SK-N-SH (cell line): Measurements from ENCODE around the gene SYTL5. TPM values are rescaled to one million over a fixed set of nuclear protein-coding genes. Genes with fewer than 3 reads are reported as not detected.

Source experiments
- CTCF ChIA-PET: fragments of 300-600, 350-600 bp; formaldehyde crosslinking; extraction: SDS; loops from one replicate; lab custom pipeline; 2021; lab: Yijun Ruan, JAX
- POLR2A ChIA-PET: fragments of 350-600 bp; sonication (Branson Sonifier 250); formaldehyde crosslinking; extraction: SDS; loops from one replicate; lab custom pipeline; 2020; ENCODE audit warnings: antibody characterized with exemption, inconsistent platforms; lab: Yijun Ruan, JAX
- DNase-seq: peaks from one replicate; pipeline ENCODE4 v3.0.0; 2012
- H2AFZ ChIP-seq: fragments of 200-600 bp; sonication (generic); 2 replicates; pipeline ENCODE4 v1.8.1; 2016; ENCODE audit warnings: antibody characterized with exemption, mild to moderate bottlenecking, low read depth
- H3F3A ChIP-seq: fragments of 200-600 bp; sonication (generic); replicated peaks from 2 replicates; pipeline ENCODE3; 2016; ENCODE audit warnings: antibody characterized with exemption, mild to moderate bottlenecking; ENCODE audit not compliant: insufficient read depth
- H3K27ac ChIP-seq, 2 experiments: fragments of 200-500 bp in 1 of 2; fragments of 200-600 bp in 1 of 2; sonication (Bioruptor generic) in 1 of 2; sonication (generic), shearing (Covaris generic) in 1 of 2; 2 replicates each; pipeline versions ENCODE4 v1.5.1 to v1.6.1; 2014 to 2016; ENCODE audit warnings: low read depth in 2 of 2, inconsistent platforms in 1 of 2, low read length in 1 of 2, mild to moderate bottlenecking in 1 of 2, mixed read lengths in 1 of 2
- H3K27me3 ChIP-seq: fragments of 200-600 bp; sonication (generic), shearing (Covaris generic); 2 replicates; pipeline ENCODE4 v1.6.1; 2016; ENCODE audit warnings: mixed run types; ENCODE audit not compliant: insufficient read depth
- H3K36me3 ChIP-seq, 2 experiments: fragments of 200-500 bp in 1 of 2; fragments of 200-600 bp in 1 of 2; sonication (Bioruptor generic) in 1 of 2; sonication (generic) in 1 of 2; replicated peaks in 1 of 2; 2 replicates each; pipeline versions ENCODE3 to v1.5.1; 2014 to 2016; ENCODE audit warnings: low read length in 1 of 2, mild to moderate bottlenecking in 1 of 2; ENCODE audit not compliant: insufficient read depth in 2 of 2, control insufficient read depth in 1 of 2
- H3K4me1 ChIP-seq, 2 experiments: fragments of 200-500 bp in 1 of 2; fragments of 200-600 bp in 1 of 2; sonication (Bioruptor generic) in 1 of 2; sonication (generic), shearing (Covaris generic) in 1 of 2; 2 replicates each; pipeline versions ENCODE4 v1.5.1 to v1.6.1; 2014 to 2016; ENCODE audit warnings: low read depth in 1 of 2, low read length in 1 of 2, mixed run types in 1 of 2; ENCODE audit not compliant: insufficient read depth in 2 of 2, control insufficient read depth in 1 of 2
- H3K4me2 ChIP-seq: fragments of 200-600 bp; sonication (generic), shearing (Covaris generic); 2 replicates; pipeline ENCODE4 v1.6.1; 2017; ENCODE audit warnings: mixed run types
- H3K4me3 ChIP-seq, 2 experiments: fragments of 200-500 bp in 1 of 2; fragments of 200-600 bp in 1 of 2; sonication (Bioruptor generic) in 1 of 2; sonication (generic), shearing (Covaris generic) in 1 of 2; 2 replicates each; pipeline versions ENCODE4 v1.5.1 to v1.8.1; 2014 to 2016; ENCODE audit warnings: low read depth in 2 of 2, inconsistent platforms in 1 of 2, low read length in 1 of 2, mild to moderate bottlenecking in 1 of 2, mixed read lengths in 1 of 2, moderate library complexity in 1 of 2
- H3K79me2 ChIP-seq: fragments of 200-600 bp; sonication (generic); 2 replicates; pipeline ENCODE4 v1.8.1; 2017; ENCODE audit warnings: mild to moderate bottlenecking; ENCODE audit not compliant: insufficient read depth
- H3K9ac ChIP-seq: fragments of 200-600 bp; sonication (generic); 2 replicates; pipeline ENCODE4 v1.6.1; 2017; ENCODE audit warnings: mixed run types
- H3K9me2 ChIP-seq: fragments of 200-600 bp; sonication (generic); 2 replicates; pipeline ENCODE4 v1.6.1; 2017; ENCODE audit warnings: mixed run types
- H3K9me3 ChIP-seq: fragments of 200-600 bp; sonication (generic); 2 replicates; pipeline ENCODE4 v1.6.1; 2017; ENCODE audit warnings: mixed run types, mild to moderate bottlenecking, moderate library complexity
- H4K20me1 ChIP-seq: fragments of 200-600 bp; sonication (generic); 2 replicates; pipeline ENCODE4 v1.6.1; 2017; ENCODE audit warnings: mild to moderate bottlenecking, mixed run types; ENCODE audit not compliant: insufficient read depth
- CHD2 ChIP-seq: fragments of 150-350 bp; IDR thresholded peaks from 2 replicates; pipeline ENCODE4 v1.6.1; 2018; ENCODE audit warnings: low read length; ENCODE audit not compliant: partially characterized antibody
- CTCF ChIP-seq: fragments of 200-600 bp; sonication (generic); IDR thresholded peaks from 2 replicates; pipeline ENCODE4 v1.6.1; 2017; ENCODE audit warnings: antibody characterized with exemption, mild to moderate bottlenecking, moderate library complexity
- EP300 ChIP-seq, 2 experiments: IDR thresholded peaks; 2 replicates each; pipeline versions ENCODE4 v1.4.0 to v1.6.1; 2012; ENCODE audit warnings: borderline replicate concordance in 1 of 2, low read depth in 1 of 2, low read length in 1 of 2
- FOSL2 ChIP-seq: IDR thresholded peaks from 2 replicates; pipeline ENCODE4 v1.4.0; 2012; ENCODE audit warnings: low read depth, mild to moderate bottlenecking, moderate library complexity, borderline replicate concordance
- FOXJ3 ChIP-seq: sonication (generic); formaldehyde crosslinking; IDR thresholded peaks from 2 replicates; pipeline ENCODE4 v1.5.1; 2020; ENCODE audit warnings: mild to moderate bottlenecking, missing genetic modification reagents
- GABPA ChIP-seq: IDR thresholded peaks from 2 replicates; pipeline ENCODE4 v1.4.0; 2012; ENCODE audit warnings: low read depth, mild to moderate bottlenecking
- GATA2 ChIP-seq: sonication (generic); formaldehyde crosslinking; IDR thresholded peaks from 2 replicates; pipeline ENCODE4 v1.5.0; 2020; ENCODE audit warnings: mild to moderate bottlenecking, missing genetic modification reagents
- JUND ChIP-seq: IDR thresholded peaks from 2 replicates; pipeline ENCODE4 v1.4.0; 2012
- MEF2A ChIP-seq: IDR thresholded peaks from 2 replicates; pipeline ENCODE4 v1.4.0; 2012; ENCODE audit warnings: low read depth, borderline replicate concordance
- MXI1 ChIP-seq: IDR thresholded peaks from 2 replicates; pipeline ENCODE4 v1.6.1; 2012; ENCODE audit warnings: mild to moderate bottlenecking, low read depth, low read length, improper control_type of control experiment
- NFIC ChIP-seq: IDR thresholded peaks from 2 replicates; pipeline ENCODE4 v1.4.0; 2012; ENCODE audit warnings: borderline replicate concordance
- NRF1 ChIP-seq: IDR thresholded peaks from 2 replicates; pipeline ENCODE4 v1.6.1; 2012; ENCODE audit warnings: low read depth, mild to moderate bottlenecking, low read length
- PBX3 ChIP-seq: IDR thresholded peaks from 2 replicates; pipeline ENCODE4; 2012
- POLR2AphosphoS5 ChIP-seq: IDR thresholded peaks from 2 replicates; pipeline ENCODE4 v1.6.1; 2012; ENCODE audit warnings: low read depth, low read length
- RFX5 ChIP-seq: IDR thresholded peaks from 2 replicates; pipeline ENCODE4 v1.6.1; 2012; ENCODE audit warnings: mild to moderate bottlenecking, improper control_type of control experiment, low read length
- RXRA ChIP-seq: IDR thresholded peaks from 2 replicates; pipeline ENCODE4 v1.4.0; 2012; ENCODE audit warnings: low read depth, mild to moderate bottlenecking, borderline replicate concordance
- SIN3A ChIP-seq: IDR thresholded peaks from 2 replicates; pipeline ENCODE4 v1.6.1; 2012; ENCODE audit warnings: low read depth, mild to moderate bottlenecking, low read length, moderate library complexity, borderline replicate concordance
- TAF1 ChIP-seq: IDR thresholded peaks from 2 replicates; pipeline ENCODE4 v1.6.1; 2012; ENCODE audit warnings: low read depth, mild to moderate bottlenecking, low read length, moderate library complexity, borderline replicate concordance
- TEAD4 ChIP-seq: IDR thresholded peaks from 2 replicates; pipeline ENCODE4 v1.4.0; 2012; ENCODE audit warnings: mild to moderate bottlenecking, borderline replicate concordance; ENCODE audit not compliant: insufficient read depth
- USF1 ChIP-seq: IDR thresholded peaks from 2 replicates; pipeline ENCODE4 v1.4.0; 2012; ENCODE audit warnings: low read depth, borderline replicate concordance
- WGBS: methylation state at CpG from one replicate; pipeline ENCODE4 v1.1.6; 2017; ENCODE audit warnings: low lambda C conversion rate; 5-methylcytosine and 5-hydroxymethylcytosine counted together
- polyA plus RNA-seq, 3 experiments: library from polyadenylated mRNA; depleted of rRNA; stranded (reverse); fragments of >200 nt; gene quantifications; 2 replicates each; pipeline ENCODE4 v1.2.3, GENCODE V29; 2012

SYTL5 gene
- polyA plus RNA-seq, 1 of the 3 experiments (the other 2 are of a cell fraction), result 0.74 TPM

GRCh38 chrX:37998586-37999262 lies 7.6 kb upstream of the SYTL5 start:
- Histone ChIP-seq H3K9me3 (no peaks in the 10 kb centered on the region), H3K79me2 (no peaks in the 10 kb centered on the region), H3K4me1 (no peaks in the 10 kb centered on the region), H3F3A (no peaks in the 10 kb centered on the region), H2AFZ (no peak overlapping the region), H4K20me1 (no peaks in the 10 kb centered on the region), H3K27ac (no peak overlapping the region), H3K4me2 (no peak overlapping the region), H3K36me3 (no peaks in the 10 kb centered on the region), H3K9me2 (no peaks in the 10 kb centered on the region), H3K9ac (no peak overlapping the region), H3K27me3 (peaks cover 7% of the 10 kb centered on the region; the same call in 1 of the 2 replicates), H3K4me3 (no peak overlapping the region)
- ChIA-PET POLR2A (no interaction called here), CTCF (interaction anchor here (2.1 kb wide), 1 partner anchor 8 kb away, joined by 5 read pairs; a partner anchor contains a TSS)
- no peak for TF ChIP-seq USF1
- no peak for TF ChIP-seq MXI1
- peak; percentile 53; the same call in 1 of the 2 replicates for TF ChIP-seq FOSL2
- no peak for TF ChIP-seq SIN3A
- TF ChIP-seq NFIC, result no peak
- peak; percentile 26; the same call in 1 of the 2 replicates for TF ChIP-seq PBX3
- DNase-seq, result no peak
- 2% methylated on average over 7 of the region's 7 CpGs for WGBS

GRCh38 chrX:38000706-38001105 lies 5.6 kb upstream of the SYTL5 start:
- POLR2A ChIA-PET, result no interaction called here
- H3K9me2 ChIP-seq, result no peaks in the 10 kb centered on the region
- H3K4me2 ChIP-seq, result no peak overlapping the region
- H3K36me3 ChIP-seq, result no peaks in the 10 kb centered on the region
- CTCF ChIA-PET, result interaction anchor here (2.1 kb wide), 1 partner anchor 10 kb away, joined by 5 read pairs; a partner anchor contains a TSS
- no peak overlapping the region for H3K27ac ChIP-seq
- no peaks in the 10 kb centered on the region for H4K20me1 ChIP-seq
- no peak overlapping the region for H2AFZ ChIP-seq
- no peak for DNase-seq
- H3K79me2 ChIP-seq, result no peaks in the 10 kb centered on the region
- H3K4me3 ChIP-seq, result no peak overlapping the region
- WGBS, result 42% methylated on average over 8 of the region's 17 CpGs
- H3K9ac ChIP-seq, result no peak overlapping the region
- no peaks in the 10 kb centered on the region for H3F3A ChIP-seq
- H3K4me1 ChIP-seq, result no peaks in the 10 kb centered on the region
- no peak for TF ChIP-seq MXI1
- no peak for TF ChIP-seq CTCF
- TF ChIP-seq USF1, result no peak
- no peak for TF ChIP-seq GABPA
- no peak for TF ChIP-seq RFX5
- no peak for TF ChIP-seq POLR2AphosphoS5
- TF ChIP-seq RXRA, result no peak
- TF ChIP-seq CHD2, result no peak
- TF ChIP-seq FOSL2, result no peak
- no peak for TF ChIP-seq JUND
- no peak for TF ChIP-seq GATA2 (CRISPR knock-in tag)
- no peak for TF ChIP-seq FOXJ3 (CRISPR knock-in tag)
- TF ChIP-seq NFIC, result no peak
- TF ChIP-seq TEAD4, result no peak
- TF ChIP-seq EP300 (IDR thresholded peaks at IDR 0.05; ENCODE audit: borderline replicate concordance in 1 of 2, low read depth in 1 of 2, low read length in 1 of 2), result no peak
- no peak for TF ChIP-seq NRF1
- no peak for TF ChIP-seq TAF1
- no peak for TF ChIP-seq MEF2A
- H3K9me3 ChIP-seq, result no peaks in the 10 kb centered on the region
- H3K27me3 ChIP-seq, result no peaks in the 10 kb centered on the region
